Memory B cell (primary cell): ENCODE results near the gene INTS4.
"Not testable (repeated sequence)": the region's sequence is repeated elsewhere in the genome, so short reads cannot be mapped to it uniquely, and the experiment has no call there.

Experiments
- ATAC-seq: fragments of 150-1000 bp; cut with Tn5 transposase; 2 replicates; pipeline ENCODE4 v1.10.0; 2021; ENCODE audit warnings: low read depth, mild to moderate bottlenecking, moderate library complexity
- DNase-seq, 2 donors: peaks; one replicate each; pipeline ENCODE4 v3.0.0; 2022; ENCODE audit warnings: low spot score in 2 of 2
- H3K27ac Mint-ChIP-seq: one replicate; pipeline ENCODE4 v1.8.0; 2022; ENCODE audit warnings: mild to moderate bottlenecking, moderate library complexity, mixed read lengths
- H3K27me3 Mint-ChIP-seq: one replicate; pipeline ENCODE4 v1.8.0; 2022; ENCODE audit warnings: mixed read lengths
- H3K36me3 Mint-ChIP-seq: one replicate; pipeline ENCODE4 v1.8.0; 2022; ENCODE audit warnings: mild to moderate bottlenecking, mixed read lengths
- H3K4me1 Mint-ChIP-seq: one replicate; pipeline ENCODE4 v1.8.0; 2022; ENCODE audit warnings: mixed read lengths
- H3K4me3 Mint-ChIP-seq: one replicate; pipeline ENCODE4 v1.8.0; 2022; ENCODE audit warnings: mild to moderate bottlenecking, moderate library complexity, mixed read lengths
- H3K9me3 Mint-ChIP-seq: one replicate; pipeline ENCODE4 v1.8.0; 2022; ENCODE audit warnings: mixed read lengths

Gene INTS4

DNA sequence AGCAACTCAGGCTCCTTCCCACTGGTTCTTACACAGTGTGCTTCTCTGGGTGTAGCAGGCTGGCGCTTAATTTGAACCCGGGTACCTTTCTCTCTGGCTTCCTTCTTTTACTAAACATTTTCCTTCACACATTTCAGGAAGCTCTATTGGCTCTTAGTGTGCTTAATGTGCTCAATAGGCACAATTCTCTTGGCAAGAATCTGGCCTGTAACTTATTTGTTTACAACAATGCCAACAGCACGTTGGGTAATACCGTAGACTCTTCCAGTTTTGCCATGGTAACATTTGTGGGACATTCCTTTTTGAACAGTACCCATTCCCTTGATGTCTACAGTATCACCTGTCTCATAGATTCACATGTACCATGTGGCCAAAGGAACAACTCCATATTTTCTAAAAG lies 125.7 kb downstream of the INTS4 start:
- H3K4me3 Mint-ChIP-seq = no peak overlapping the region
- H3K9me3 Mint-ChIP-seq = no peaks in the 10 kb centered on the region
- no peak for ATAC-seq
- H3K36me3 Mint-ChIP-seq = peaks cover 22% of the 10 kb centered on the region
- no peak for DNase-seq
- H3K4me1 Mint-ChIP-seq = no peaks in the 10 kb centered on the region
- no peaks in the 10 kb centered on the region for H3K27me3 Mint-ChIP-seq
- no peak overlapping the region for H3K27ac Mint-ChIP-seq

DNA sequence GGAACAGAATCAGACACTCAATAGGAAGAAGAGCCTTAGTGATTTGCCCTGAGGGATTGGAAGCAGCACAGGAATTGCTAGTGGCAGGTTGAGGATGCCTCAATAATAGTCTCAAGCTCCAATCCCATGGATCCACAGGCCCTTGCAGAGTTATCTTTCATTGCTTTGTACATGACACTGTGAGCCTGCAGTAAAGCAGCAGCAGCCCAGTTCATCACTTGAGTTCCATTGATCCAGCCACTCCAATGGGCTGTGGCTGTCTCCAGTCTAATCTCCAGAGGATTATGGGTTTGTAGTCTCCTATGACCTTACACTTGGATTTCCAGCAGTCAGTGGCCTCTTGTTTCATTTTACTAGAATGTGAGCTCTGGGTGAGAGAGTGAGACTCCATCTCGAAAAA lies 128.1 kb downstream of the INTS4 start:
- peaks cover 20% of the 10 kb centered on the region for H3K36me3 Mint-ChIP-seq
- no peak overlapping the region for H3K27ac Mint-ChIP-seq
- ATAC-seq (no peak), DNase-seq (no peak)
- no peaks in the 10 kb centered on the region for H3K4me1 Mint-ChIP-seq
- H3K4me3 Mint-ChIP-seq = no peak overlapping the region
- H3K27me3 Mint-ChIP-seq = no peaks in the 10 kb centered on the region
- no peaks in the 10 kb centered on the region for H3K9me3 Mint-ChIP-seq

DNA sequence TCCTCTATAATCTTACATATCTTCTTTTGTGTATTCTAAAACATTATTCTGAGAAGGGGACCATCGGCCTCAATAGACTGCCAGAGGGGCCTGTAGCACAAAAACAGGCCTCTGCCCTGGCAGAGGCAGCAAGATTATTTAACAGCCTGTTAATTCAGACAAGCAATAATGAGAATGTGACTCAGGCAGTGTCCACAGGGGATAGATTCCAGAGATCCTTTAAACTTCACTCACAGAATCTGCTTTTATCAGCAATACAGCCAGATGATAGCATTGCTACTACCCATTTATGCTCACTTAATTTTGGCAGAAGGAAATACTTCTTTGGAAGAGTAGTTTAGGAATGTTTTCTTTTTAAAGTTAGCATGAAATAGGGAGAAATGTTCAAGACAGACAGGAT lies 128.7 kb downstream of the INTS4 start:
- Mint-ChIP-seq H3K9me3 (no peaks in the 10 kb centered on the region), H3K36me3 (peaks cover 18% of the 10 kb centered on the region), H3K4me3 (no peak overlapping the region), H3K27me3 (no peaks in the 10 kb centered on the region), H3K27ac (no peak overlapping the region), H3K4me1 (no peaks in the 10 kb centered on the region)
- ATAC-seq (no peak), DNase-seq (no peak)

DNA sequence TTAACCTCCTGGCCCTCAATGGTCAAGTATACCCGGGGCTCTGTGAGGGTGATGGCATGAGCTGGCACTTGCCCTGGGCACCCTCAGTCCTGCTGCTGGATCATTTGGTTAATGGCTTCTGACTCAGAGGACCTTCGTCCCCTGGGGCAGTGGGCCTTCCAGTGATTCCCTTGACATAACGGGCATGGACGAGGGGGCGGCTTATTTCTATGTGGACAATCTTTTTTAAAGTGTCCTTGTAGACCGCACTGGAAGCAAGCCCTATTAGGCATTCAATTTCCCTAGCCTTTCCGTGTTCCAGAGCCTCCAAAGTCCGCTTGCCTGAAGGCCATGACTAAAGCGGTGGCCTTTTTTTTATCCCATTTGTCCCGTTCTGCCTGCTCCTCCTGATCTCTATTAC lies 133.0 kb downstream of the INTS4 start:
- H3K27me3 Mint-ChIP-seq = not testable (repeated sequence)

DNA sequence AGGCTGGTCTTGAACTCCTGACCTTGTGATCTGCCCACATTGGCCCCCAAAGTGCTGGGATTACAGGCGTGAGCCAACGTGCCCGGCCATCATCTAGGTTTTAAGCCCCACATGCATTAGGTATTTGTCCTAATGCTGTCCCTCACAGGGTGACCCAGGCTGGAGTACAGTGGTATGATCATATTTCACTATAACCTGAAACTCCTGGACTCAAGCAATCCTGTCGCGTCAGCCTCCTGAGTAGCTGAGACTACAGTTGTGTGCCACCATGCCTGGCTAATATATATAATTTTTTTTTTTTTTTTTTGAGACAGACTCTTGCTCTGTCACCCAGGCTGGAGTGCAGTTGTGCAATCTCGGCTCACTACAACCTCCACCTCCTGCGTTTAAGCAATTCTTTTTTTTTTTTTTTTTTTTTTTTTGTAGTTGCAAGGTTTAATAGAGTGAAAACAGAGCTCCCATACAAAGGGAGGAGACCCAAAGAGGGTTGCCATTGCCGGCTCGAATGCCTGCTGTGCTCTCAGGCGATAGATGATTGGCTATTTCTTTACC lies 136.5 kb downstream of the INTS4 start:
- H3K9me3 Mint-ChIP-seq, ATAC-seq, H3K4me1 Mint-ChIP-seq, H3K27ac Mint-ChIP-seq, DNase-seq, H3K4me3 Mint-ChIP-seq, H3K27me3 Mint-ChIP-seq: not testable (repeated sequence)
- peaks cover 26% of the 10 kb centered on the region for H3K36me3 Mint-ChIP-seq

More for the DNA sequence above, 133.0 kb downstream of the INTS4 start:
- not testable (repeated sequence) for H3K4me1 Mint-ChIP-seq, H3K4me3 Mint-ChIP-seq, H3K9me3 Mint-ChIP-seq, DNase-seq, H3K27ac Mint-ChIP-seq, ATAC-seq
- H3K36me3 Mint-ChIP-seq = peaks cover 17% of the 10 kb centered on the region

DNA sequence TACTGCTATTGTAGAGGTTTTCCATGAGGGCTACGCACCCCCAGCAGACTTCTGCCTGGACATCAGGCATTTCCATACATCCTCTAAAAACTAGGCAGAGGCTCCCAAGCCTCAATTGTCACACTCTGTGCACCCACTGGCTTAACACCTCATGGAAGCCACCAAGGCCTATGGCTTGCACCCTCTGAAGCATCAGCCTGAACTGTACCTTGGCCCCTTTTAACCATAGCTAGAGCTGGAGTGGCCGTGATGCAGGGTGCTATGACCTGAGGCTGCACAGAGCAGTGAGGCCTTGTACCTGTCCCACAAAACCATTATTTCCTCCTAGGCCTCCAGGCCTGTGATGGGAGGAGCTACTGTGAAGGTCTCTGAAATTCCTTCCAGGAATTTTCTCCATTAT lies 139.6 kb downstream of the INTS4 start:
- H3K27me3 Mint-ChIP-seq = no peaks in the 10 kb centered on the region
- DNase-seq = no peak
- H3K4me1 Mint-ChIP-seq = no peaks in the 10 kb centered on the region
- no peak for ATAC-seq
- no peak overlapping the region for H3K4me3 Mint-ChIP-seq
- peaks cover 36% of the 10 kb centered on the region for H3K36me3 Mint-ChIP-seq
- H3K9me3 Mint-ChIP-seq = peaks cover 9% of the 10 kb centered on the region
- no peak overlapping the region for H3K27ac Mint-ChIP-seq

DNA sequence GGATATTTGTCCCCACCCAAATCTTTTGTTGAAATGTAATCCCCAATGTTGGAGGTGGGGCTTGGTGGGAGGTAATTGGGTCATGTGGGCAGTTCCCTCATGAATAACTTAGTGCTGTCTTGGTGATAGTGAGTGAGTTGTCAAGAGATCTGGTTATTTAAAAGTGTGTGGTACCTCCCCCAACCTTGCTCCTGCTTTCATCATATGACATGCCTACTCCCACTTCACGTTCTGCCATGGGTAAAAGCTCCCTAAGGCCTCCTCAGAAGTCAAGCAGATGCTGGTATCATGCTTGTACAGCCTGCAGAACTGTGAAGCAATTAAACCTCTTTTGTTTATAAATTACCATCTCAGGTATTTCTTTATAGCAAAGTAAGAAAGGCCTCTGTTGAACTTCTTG lies 143.0 kb downstream of the INTS4 start:
- ATAC-seq (no peak), DNase-seq (no peak)
- H3K27ac Mint-ChIP-seq = no peak overlapping the region
- H3K4me3 Mint-ChIP-seq = no peak overlapping the region
- peaks cover 38% of the 10 kb centered on the region for H3K36me3 Mint-ChIP-seq
- H3K4me1 Mint-ChIP-seq = no peaks in the 10 kb centered on the region
- no peaks in the 10 kb centered on the region for H3K27me3 Mint-ChIP-seq
- H3K9me3 Mint-ChIP-seq = peaks cover 6% of the 10 kb centered on the region

DNA sequence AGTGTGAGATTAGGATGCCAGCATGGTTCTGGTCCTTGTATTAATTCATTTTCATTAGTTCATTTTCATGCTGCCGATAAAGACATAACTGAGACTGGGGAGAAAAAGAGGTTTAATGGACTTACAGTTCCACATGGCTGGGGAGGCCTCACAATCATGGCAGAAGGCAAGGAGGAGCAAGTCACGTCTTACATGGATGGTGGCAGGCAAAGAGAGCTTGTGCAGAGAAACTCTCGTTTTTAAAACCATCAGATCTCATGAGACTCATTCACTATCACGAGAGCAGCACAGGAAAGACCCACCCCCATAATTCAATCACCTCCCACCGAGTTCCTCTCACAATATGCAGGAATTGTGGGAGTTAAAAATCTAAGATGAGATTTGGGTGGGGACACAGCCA lies 150.8 kb downstream of the INTS4 start:
- H3K4me3 Mint-ChIP-seq, H3K27me3 Mint-ChIP-seq, H3K4me1 Mint-ChIP-seq, H3K27ac Mint-ChIP-seq, ATAC-seq, DNase-seq: not testable (repeated sequence)
- Mint-ChIP-seq H3K36me3 (peaks cover 51% of the 10 kb centered on the region), H3K9me3 (peaks cover 12% of the 10 kb centered on the region)

DNA sequence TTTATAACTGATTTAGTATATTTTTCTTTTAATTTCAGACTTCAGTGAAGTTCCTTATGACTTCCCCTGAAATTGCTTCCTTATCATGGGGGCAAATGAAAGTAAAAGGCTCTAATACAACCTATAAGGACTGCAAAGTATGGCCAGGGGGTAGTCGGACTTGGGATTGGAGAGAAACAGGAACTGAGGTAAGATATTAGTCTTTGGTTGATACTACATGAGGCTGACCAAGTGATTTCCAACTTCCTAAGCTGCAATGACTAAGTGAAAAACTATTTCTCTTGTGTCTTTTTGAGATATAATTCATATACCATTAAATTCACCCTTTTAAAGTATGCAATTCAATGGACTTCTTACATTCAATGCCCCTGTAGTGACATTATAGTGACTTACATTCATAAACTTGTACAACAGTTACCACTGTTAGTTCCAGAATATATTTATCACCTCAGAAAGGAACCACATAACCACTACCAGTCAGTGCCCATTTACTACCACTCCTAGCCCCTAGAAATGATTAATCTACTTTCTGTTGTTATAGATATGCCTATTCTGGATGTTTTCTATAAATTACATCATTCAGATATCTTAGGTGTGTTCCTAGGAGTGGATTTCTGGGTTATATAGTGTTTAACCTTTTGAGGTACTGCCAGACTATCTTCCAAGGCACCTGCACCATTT lies 151.9 kb downstream of the INTS4 start:
- H3K27ac Mint-ChIP-seq = no peak overlapping the region
- peaks cover 51% of the 10 kb centered on the region for H3K36me3 Mint-ChIP-seq
- peaks cover 12% of the 10 kb centered on the region for H3K9me3 Mint-ChIP-seq
- no peak overlapping the region for H3K4me3 Mint-ChIP-seq
- no peaks in the 10 kb centered on the region for H3K27me3 Mint-ChIP-seq
- ATAC-seq (no peak), DNase-seq (no peak)
- H3K4me1 Mint-ChIP-seq = no peaks in the 10 kb centered on the region

DNA sequence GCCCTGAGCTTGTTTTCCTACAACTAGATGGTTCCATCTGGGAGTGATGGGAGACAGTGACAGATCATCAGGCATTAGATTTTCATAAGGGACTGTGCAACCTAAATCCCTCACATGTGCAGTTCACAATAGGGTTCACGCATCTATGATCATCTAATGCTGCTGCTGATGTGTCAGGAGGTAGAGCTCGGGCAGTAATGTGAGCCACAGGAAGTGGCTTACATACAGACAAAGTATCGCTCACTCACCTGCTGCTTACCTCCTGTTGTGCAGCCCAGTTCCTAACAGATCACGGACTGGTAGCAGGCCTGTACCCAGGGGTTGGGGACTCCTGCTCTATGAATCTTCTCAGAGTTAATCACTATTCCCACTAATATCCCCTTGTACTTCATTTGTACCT lies 161.2 kb downstream of the INTS4 start:
- no peak overlapping the region for H3K27ac Mint-ChIP-seq
- ATAC-seq = no peak

DNA sequence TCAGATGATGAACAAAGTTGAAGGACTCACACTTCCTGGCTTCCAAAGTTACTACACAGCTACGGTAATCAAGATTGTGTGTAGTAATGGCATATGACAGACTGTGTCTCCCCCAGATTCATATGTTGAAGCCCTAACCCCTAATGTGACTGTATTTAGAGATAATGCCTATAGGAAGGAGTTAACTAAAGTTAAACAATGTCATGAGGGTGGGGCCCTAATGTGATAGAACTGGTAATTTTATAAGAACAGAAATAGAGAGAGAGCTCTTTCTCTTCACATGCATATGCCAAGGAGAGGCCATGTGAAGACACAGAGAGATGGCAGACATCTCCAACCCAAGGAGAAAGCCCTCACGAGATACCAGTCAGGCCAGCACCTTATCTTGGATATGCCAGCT lies 165.5 kb downstream of the INTS4 start:
- no peaks in the 10 kb centered on the region for H3K27me3 Mint-ChIP-seq
- DNase-seq = no peak

More for the DNA sequence above, 161.2 kb downstream of the INTS4 start:
- Mint-ChIP-seq H3K27me3 (no peaks in the 10 kb centered on the region), H3K4me3 (no peak overlapping the region), H3K9me3 (no peaks in the 10 kb centered on the region), H3K36me3 (no peaks in the 10 kb centered on the region), H3K4me1 (no peaks in the 10 kb centered on the region)
- no peak for DNase-seq

More for the DNA sequence above, 165.5 kb downstream of the INTS4 start:
- ATAC-seq = no peak
- no peaks in the 10 kb centered on the region for H3K36me3 Mint-ChIP-seq
- H3K4me3 Mint-ChIP-seq = no peak overlapping the region
- H3K4me1 Mint-ChIP-seq = no peaks in the 10 kb centered on the region
- H3K27ac Mint-ChIP-seq = no peak overlapping the region
- no peaks in the 10 kb centered on the region for H3K9me3 Mint-ChIP-seq
